Psoas muscle (tissue), 8 donors: ENCODE results near the gene LTBP4. TPM values are rescaled to one million over a fixed set of nuclear protein-coding genes. Genes with fewer than 3 reads are reported as not detected.
A peak's percentile ranks its signal among the peaks of the same experiment; 100 is the strongest.

ENCODE experiments used
- ATAC-seq, 4 donors: fragments of 200-7000 bp; cut with Tn5 transposase; one replicate each; pipeline ENCODE4 v1.9.1; 2020; ENCODE audit warnings: moderate library complexity in 3 of 4, mild to moderate bottlenecking in 2 of 4
- DNase-seq, 2 donors: peaks; one replicate each; pipeline ENCODE4 v3.0.0-alpha.2; 2020
- H3K27ac ChIP-seq: fragments of 200-600 bp; one replicate; pipeline ENCODE4 v1.8.0; 2022
- H3K27me3 ChIP-seq, 3 donors: fragments of 200-600 bp in 1 of 3; one replicate each; pipeline versions ENCODE4 v1.6.1 to v1.8.0; 2013 to 2022; ENCODE audit warnings: low read length in 2 of 3, mild to moderate bottlenecking in 2 of 3, moderate library complexity in 1 of 3; ENCODE audit not compliant: insufficient read depth in 3 of 3
- H3K36me3 ChIP-seq, 2 donors: fragments of 200-600 bp in 1 of 2; one replicate each; pipeline versions ENCODE4 v1.6.1 to v1.8.0; 2013 to 2022; ENCODE audit warnings: low read depth in 1 of 2, mild to moderate bottlenecking in 1 of 2, moderate library complexity in 1 of 2; ENCODE audit not compliant: insufficient read depth in 1 of 2
- H3K4me1 ChIP-seq: fragments of 200-600 bp; one replicate; pipeline ENCODE4 v1.8.0; 2022
- H3K4me3 ChIP-seq: fragments of 200-600 bp; one replicate; pipeline ENCODE4 v1.8.0; 2022; ENCODE audit warnings: mild to moderate bottlenecking
- H3K9me3 ChIP-seq: fragments of 200-600 bp; one replicate; pipeline ENCODE4 v1.8.0; 2022
- CTCF ChIP-seq: fragments of 200-600 bp; IDR thresholded peaks from one replicate; pipeline ENCODE4 v1.8.0; 2022; ENCODE audit warnings: antibody characterized with exemption
- WGBS, 3 donors: extraction: QIAGEN DNeasy Blood & Tissue Kit; methylation state at CpG; one replicate each; pipeline versions ENCODE4 v1.1.6 to v1.1.7; 2013; 5-methylcytosine and 5-hydroxymethylcytosine counted together
- intact Hi-C, 2 donors: fragments of 100-400 bp; cut with DNase I; formaldehyde crosslinking; loops; one replicate each; pipeline versions ENCODE4 v1.11.0 to v1.14.2; 2022
- polyA plus RNA-seq, 3 donors: library from polyadenylated mRNA; stranded (reverse); fragments of 200-250 nt; gene quantifications; one replicate each; pipeline ENCODE4 v1.2.3, GENCODE V29; 2013
- total RNA-seq, 4 donors: library from RNA; stranded (reverse); fragmentation: NEBNext Ultra II Directional in 2 of 4; extraction: Animal tissue kit (Norgen Biotek cat#: 25700) in 2 of 4; gene quantifications; one replicate each; pipeline versions ENCODE4 v1.2.1 to v1.2.4, GENCODE V29; 2021 to 2023
- donor health status: healthy with polysubstance abuse.
- donor health status: DM: no; HTN: no; CAD: no; lungs with moderate emphysema.
- donor health status: Bipolar disorder and iron deficiency.
- donor health status: healthy.
- donor health status: DM: yes; HTN: yes; CAD: no.
- donor health status: DM: no; HTN: no; CAD: no.
- donor health status: DM: no; HTN: no; CAD: no.
- donor health status: DM: yes; HTN: yes; CAD: no.

The LTBP4 gene
- total and polyA plus RNA-seq, 7 donors, result 16.0 to 55.8 (median 24.1) TPM

DNA sequence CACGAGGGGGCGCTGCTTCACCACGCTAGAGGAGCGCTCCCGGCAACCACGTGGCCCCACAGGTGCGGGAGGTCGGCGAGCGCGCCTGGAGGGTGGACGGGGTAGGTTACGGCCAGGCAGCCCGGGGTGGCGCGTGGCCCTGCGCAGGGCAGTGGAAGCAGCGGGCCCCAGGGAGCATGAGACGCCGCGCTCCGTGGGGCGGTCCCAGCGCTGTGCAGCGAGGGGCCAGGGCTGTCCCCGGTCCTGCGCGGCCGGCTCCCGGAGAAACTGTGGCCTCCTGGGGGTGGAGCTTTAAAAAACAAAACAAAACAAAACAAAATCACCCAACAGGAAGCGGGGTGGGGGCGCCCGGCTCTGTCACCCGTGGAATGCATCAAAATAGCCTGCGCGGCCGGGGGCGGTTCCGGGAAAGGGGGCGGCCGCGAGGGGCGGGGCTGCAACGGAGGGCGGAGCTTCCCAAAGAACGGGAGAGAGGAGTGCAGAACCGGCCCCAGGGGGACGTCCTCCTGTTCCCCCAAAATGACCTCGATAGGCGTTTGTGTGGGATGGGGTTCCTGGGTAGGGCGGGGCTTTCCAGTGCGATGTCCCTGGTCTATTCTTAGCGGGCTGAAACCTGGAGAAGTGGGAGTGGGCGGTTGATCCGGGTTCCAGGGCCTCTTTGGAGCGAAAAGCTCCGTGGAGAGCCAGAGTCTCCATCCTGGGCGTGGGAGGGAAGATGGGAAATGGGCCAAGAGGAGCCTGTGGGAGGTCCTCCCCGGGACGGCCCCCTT, 61.9 kb downstream of the LTBP4 start:
- peaks cover 0 to 14% of the 10 kb centered on the region in 2 donors for H3K36me3 ChIP-seq
- 1 to 2% (median 1%) methylated on average over 49 to 60 of the region's 60 CpGs for WGBS, 3 donors
- intact Hi-C loops, result loop anchor here (2.0 to 10.0 kb wide), 5 partner anchors 139 to 482 kb away; no protein-coding TSS in a partner anchor
- TF ChIP-seq CTCF, result no peak
- H3K27me3 ChIP-seq, result no peaks in the 10 kb centered on the region
- no peaks in the 10 kb centered on the region for H3K4me1 ChIP-seq
- ATAC-seq (peak; percentile 89 to 95 (median 90)), DNase-seq (peak; percentile 93 to 95)
- peak overlapping the region; percentile 92 for H3K27ac ChIP-seq
- H3K4me3 ChIP-seq, result peak overlapping the region; percentile 85
- H3K9me3 ChIP-seq, result no peaks in the 10 kb centered on the region

DNA sequence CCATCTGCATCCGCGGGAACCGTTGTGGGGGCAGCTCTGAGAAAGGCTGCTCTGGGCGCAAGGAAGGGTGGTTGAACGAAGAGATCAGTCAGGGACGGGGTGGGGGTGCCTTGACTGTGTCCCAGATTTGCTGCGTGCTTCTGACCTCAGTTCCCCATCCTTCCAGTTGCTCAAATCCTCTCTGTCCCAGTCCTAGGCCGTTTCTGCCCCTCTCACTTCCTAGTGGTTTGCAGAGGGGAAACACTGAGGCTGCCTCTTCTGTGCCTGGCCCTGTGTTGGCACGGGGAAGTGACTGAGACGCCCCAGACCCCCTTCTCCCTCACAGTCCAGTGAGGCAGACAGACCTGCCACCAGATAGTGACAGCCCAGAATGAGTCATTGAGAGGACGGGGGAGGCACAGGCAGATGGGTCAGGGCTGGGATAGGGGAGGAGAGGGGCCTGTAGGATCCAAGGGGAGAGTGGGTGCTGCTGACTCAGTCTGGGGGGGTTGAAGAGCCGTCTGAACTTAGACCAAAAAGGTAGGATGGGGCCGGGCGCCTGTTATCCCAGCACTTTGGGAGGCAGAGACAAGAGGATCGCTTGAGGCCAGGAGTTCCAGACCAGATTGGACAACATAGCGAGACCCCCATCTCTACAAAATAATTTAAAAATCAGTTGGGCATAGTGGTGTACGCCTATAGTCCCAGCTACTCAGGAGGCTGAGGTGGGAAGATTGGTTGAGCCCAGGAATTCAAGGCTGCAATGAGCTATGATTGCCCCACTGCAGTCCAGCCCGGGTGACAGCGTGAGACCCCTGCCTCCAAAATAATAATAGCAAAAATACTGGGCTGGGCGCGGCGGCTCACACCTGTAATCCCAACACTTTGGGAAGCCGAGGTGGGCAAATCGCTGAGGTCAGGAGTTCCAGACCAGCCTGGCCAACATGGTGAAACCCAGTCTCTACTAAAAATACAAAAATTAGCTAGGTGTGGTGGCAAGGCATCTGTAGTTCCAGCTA, 62.8 kb downstream of the LTBP4 start:
- no peaks in the 10 kb centered on the region for H3K9me3 ChIP-seq
- intact Hi-C loops, result loop anchor here (2.0 to 10.0 kb wide), 5 partner anchors 138 to 481 kb away; no protein-coding TSS in a partner anchor
- H3K36me3 ChIP-seq, result peaks cover 0 to 18% of the 10 kb centered on the region in 2 donors
- H3K4me1 ChIP-seq, result no peaks in the 10 kb centered on the region
- 49 to 54% (median 51%) methylated on average over 24 of the region's 24 CpGs for WGBS, 3 donors
- ATAC-seq, result peak; percentile 11 to 27 (median 18)
- DNase-seq, result no peak
- no peaks in the 10 kb centered on the region for H3K27me3 ChIP-seq
- peak overlapping the region; percentile 85 for H3K4me3 ChIP-seq
- H3K27ac ChIP-seq, result peak overlapping the region; percentile 92
- TF ChIP-seq CTCF, result no peak

DNA sequence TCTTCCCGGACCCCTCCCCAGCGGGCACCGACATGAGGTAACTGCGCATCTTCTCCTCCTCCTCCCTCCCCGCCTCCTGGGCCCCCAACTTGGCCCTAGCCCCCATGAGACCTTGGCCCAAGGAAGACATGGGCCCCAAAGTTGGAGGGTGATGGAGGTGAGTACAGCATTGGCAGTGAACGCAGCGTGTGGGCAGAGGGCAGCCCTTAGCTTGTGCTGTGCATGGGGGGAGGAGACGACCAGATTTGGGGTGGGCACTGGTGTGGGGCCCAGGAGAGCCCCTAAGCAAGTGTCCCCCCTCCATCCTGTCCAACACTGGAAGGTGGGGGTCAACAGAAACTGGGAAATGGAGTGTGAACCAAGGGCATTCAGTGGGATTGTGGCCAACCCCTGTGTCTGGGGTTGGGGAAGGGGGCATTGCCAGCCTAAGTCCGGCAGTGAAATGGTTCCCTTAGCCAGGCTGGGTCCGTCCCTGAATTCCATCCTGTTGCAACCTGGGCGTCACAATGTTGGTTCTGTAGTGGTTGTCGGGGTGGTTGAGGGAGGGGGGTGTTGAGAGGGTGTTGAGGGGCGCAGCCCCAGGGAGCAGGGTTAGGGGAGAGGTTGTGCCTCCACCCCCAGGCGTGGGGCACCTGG, 65.8 kb downstream of the LTBP4 start:
- Histone ChIP-seq H3K4me3 (no peak overlapping the region), H3K27me3 (no peaks in the 10 kb centered on the region), H3K36me3 (peaks cover 0 to 47% of the 10 kb centered on the region in 2 donors), H3K27ac (peak overlapping the region; percentile 46), H3K9me3 (no peaks in the 10 kb centered on the region), H3K4me1 (no peaks in the 10 kb centered on the region)
- 84 to 90% (median 84%) methylated on average over 14 of the region's 14 CpGs for WGBS, 3 donors
- no peak for ATAC-seq
- DNase-seq, result no peak
- intact Hi-C loops, result loop anchor here in 1 of 2 donors (10.0 kb wide), 2 partner anchors 138 to 478 kb away; no protein-coding TSS in a partner anchor
- no peak for TF ChIP-seq CTCF

GRCh38 chr19:40667602-40668001, 66.4 kb downstream of the LTBP4 start:
- intact Hi-C loops, result loop anchor here in 1 of 2 donors (10.0 kb wide), 2 partner anchors 137 to 477 kb away; no protein-coding TSS in a partner anchor
- H3K36me3 ChIP-seq, result peaks cover 0 to 54% of the 10 kb centered on the region in 2 donors

More at GRCh38 chr19:40667602-40668001, 66.4 kb downstream of the LTBP4 start:
- no peaks in the 10 kb centered on the region for H3K27me3 ChIP-seq
- no peak overlapping the region for H3K4me3 ChIP-seq
- no peak for TF ChIP-seq CTCF
- no peaks in the 10 kb centered on the region for H3K9me3 ChIP-seq
- DNase-seq (no peak), ATAC-seq (no peak)
- H3K27ac ChIP-seq, result no peak overlapping the region
- no peaks in the 10 kb centered on the region for H3K4me1 ChIP-seq
- WGBS, 3 donors, result 85 to 88% (median 88%) methylated on average over 9 to 14 of the region's 14 CpGs
